GM23338 (cell line): ENCODE data around the gene CDK14. TPM values are rescaled to one million over a fixed set of nuclear protein-coding genes. Genes with fewer than 3 reads are reported as not detected.

Source experiments
- ATAC-seq: fragments of 200-7000 bp; cut with Tn5 transposase; 3 replicates; pipeline ENCODE4 v1.9.1; 2020
- DNase-seq: peaks from one replicate; pipeline ENCODE4 v3.0.0-alpha.2; 2015; ENCODE audit warnings: low spot score
- H2AFZ ChIP-seq: fragments of 200-600 bp; sonication (generic); 2 replicates; pipeline ENCODE4 v1.8.0; 2016; ENCODE audit warnings: antibody characterized with exemption, mild to moderate bottlenecking, moderate library complexity
- H3F3A ChIP-seq: fragments of 200-600 bp; sonication (generic); replicated peaks from 2 replicates; pipeline ENCODE4 v1.8.0; 2017; ENCODE audit warnings: antibody characterized with exemption, mixed run types, low read depth
- H3K27ac ChIP-seq: fragments of 200-600 bp; sonication (generic); 2 replicates; pipeline ENCODE4 v1.6.1; 2016; ENCODE audit warnings: low read depth
- H3K27me3 ChIP-seq: fragments of 200-600 bp; sonication (generic); 2 replicates; pipeline ENCODE4 v1.8.0; 2016; ENCODE audit warnings: mild to moderate bottlenecking, mixed run types, moderate library complexity; ENCODE audit not compliant: insufficient read depth
- H3K36me3 ChIP-seq: fragments of 200-600 bp; sonication (generic); 2 replicates; pipeline ENCODE4 v1.8.0; 2016; ENCODE audit warnings: mild to moderate bottlenecking; ENCODE audit not compliant: insufficient read depth
- H3K4me1 ChIP-seq: fragments of 200-600 bp; sonication (generic); 2 replicates; pipeline ENCODE4 v1.8.0; 2016; ENCODE audit warnings: mild to moderate bottlenecking, moderate library complexity; ENCODE audit not compliant: insufficient read depth
- H3K4me2 ChIP-seq: fragments of 200-600 bp; sonication (generic); 2 replicates; pipeline ENCODE4 v1.7.1; 2017; ENCODE audit warnings: mixed run types
- H3K4me3 ChIP-seq: fragments of 200-600 bp; sonication (generic); 2 replicates; pipeline ENCODE4 v1.6.1; 2016; ENCODE audit warnings: mixed run types
- H3K79me2 ChIP-seq: fragments of 200-600 bp; sonication (generic); replicated peaks from 2 replicates; pipeline ENCODE4 v1.8.0; 2017; ENCODE audit warnings: mild to moderate bottlenecking; ENCODE audit not compliant: insufficient read depth
- H3K9me2 ChIP-seq: fragments of 200-600 bp; sonication (generic); 2 replicates; pipeline ENCODE4 v1.8.0; 2017; ENCODE audit not compliant: insufficient read depth
- H4K20me1 ChIP-seq: fragments of 200-600 bp; sonication (generic); replicated peaks from 2 replicates; pipeline ENCODE4 v1.8.0; 2017; ENCODE audit warnings: mild to moderate bottlenecking; ENCODE audit not compliant: insufficient read depth
- H3K27ac Mint-ChIP-seq: 2 replicates; pipeline ENCODE4 v1.8.0; 2020; ENCODE audit warnings: inconsistent platforms, mild to moderate bottlenecking, moderate library complexity, mixed read lengths
- H3K27me3 Mint-ChIP-seq: 3 replicates; pipeline ENCODE4 v1.8.0; 2022; ENCODE audit warnings: low read depth, mild to moderate bottlenecking, moderate library complexity, mixed read lengths, inconsistent platforms; ENCODE audit not compliant: insufficient read depth, poor library complexity
- H3K36me3 Mint-ChIP-seq: 3 replicates; pipeline ENCODE4 v1.8.0; 2021; ENCODE audit warnings: low read depth, mild to moderate bottlenecking, inconsistent platforms, moderate library complexity, mixed read lengths
- H3K4me1 Mint-ChIP-seq: 3 replicates; pipeline ENCODE4 v1.8.0; 2020; ENCODE audit warnings: mild to moderate bottlenecking, inconsistent platforms, mixed read lengths
- H3K4me3 Mint-ChIP-seq: 3 replicates; pipeline ENCODE4 v1.8.0; 2021; ENCODE audit warnings: moderate library complexity, mild to moderate bottlenecking, inconsistent platforms, mixed read lengths
- H3K9me3 Mint-ChIP-seq: 3 replicates; pipeline ENCODE4 v1.8.0; 2020; ENCODE audit warnings: moderate library complexity, mild to moderate bottlenecking, inconsistent platforms, mixed read lengths
- CREB1 ChIP-seq: fragments of 250-450 bp; sonication (Bioruptor Pico); IDR thresholded peaks from 2 replicates; pipeline ENCODE4 v1.5.0; 2020; ENCODE audit warnings: low read depth, mild to moderate bottlenecking, moderate library complexity
- ETS1 ChIP-seq: IDR thresholded peaks from 2 replicates; pipeline ENCODE4 v1.6.1; 2016; ENCODE audit warnings: antibody characterized with exemption
- EZH2 ChIP-seq: fragments of 200-600 bp; sonication (generic); IDR thresholded peaks from one replicate; pipeline ENCODE4 v1.8.0; 2017; ENCODE audit warnings: antibody characterized with exemption, mild to moderate bottlenecking, low read depth; ENCODE audit not compliant: unreplicated experiment
- EZH2phosphoT487 ChIP-seq: fragments of 200-600 bp; sonication (generic); IDR thresholded peaks from one replicate; pipeline ENCODE4 v1.8.1; 2018; ENCODE audit warnings: antibody characterized with exemption; ENCODE audit not compliant: unreplicated experiment
- NANOG ChIP-seq: IDR thresholded peaks from 2 replicates; pipeline ENCODE4 v1.6.1; 2016; ENCODE audit warnings: antibody characterized with exemption, borderline replicate concordance
- POLR2AphosphoS5 ChIP-seq: IDR thresholded peaks from 2 replicates; pipeline ENCODE4 v1.6.1; 2016; ENCODE audit warnings: antibody characterized with exemption, low read depth
- STAT1 ChIP-seq: IDR thresholded peaks from one replicate; pipeline ENCODE4 v1.6.1; 2016; ENCODE audit warnings: antibody characterized with exemption; ENCODE audit not compliant: unreplicated experiment
- ZNF114 ChIP-seq: fragments of 250-450 bp; sonication (Bioruptor Pico); IDR thresholded peaks from 2 replicates; pipeline ENCODE4 v1.5.0; 2020; ENCODE audit warnings: mild to moderate bottlenecking, moderate library complexity
- ZNF331 ChIP-seq: fragments of 250-450 bp; sonication (Bioruptor Pico); IDR thresholded peaks from 2 replicates; pipeline ENCODE4 v1.5.0; 2020; ENCODE audit warnings: low read depth, mild to moderate bottlenecking, moderate library complexity
- polyA plus RNA-seq: library from polyadenylated mRNA; unstranded; fragments of >200 nt; fragmentation: Nextera tagmentation; extraction: Ambion mirVana; gene quantifications from 2 replicates; pipeline ENCODE4 v1.2.1, GENCODE V29; 2016
- total RNA-seq: library from RNA; depleted of rRNA; stranded (reverse); fragments of >200 nt; shearing (Covaris generic); gene quantifications from 2 replicates; pipeline ENCODE4 v1.2.3, GENCODE V29; 2014
- TF ChIP-seq, protein P1 (sequence below): IDR thresholded peaks from one replicate; pipeline ENCODE4 v1.6.1; 2018; ENCODE audit warnings: antibody characterized with exemption; ENCODE audit not compliant: unreplicated experiment
- TF ChIP-seq, protein P2 (sequence below), 2 experiments: fragments of 200-600 bp in 1 of 2; sonication (generic) in 1 of 2; conservative IDR thresholded peaks; 2 replicates each; pipeline versions ENCODE4 v1.5.1 to v1.6.1; 2016 to 2017; ENCODE audit warnings: antibody characterized with exemption in 2 of 2, low read depth in 2 of 2, mild to moderate bottlenecking in 2 of 2, moderate library complexity in 1 of 2

CDK14 gene
- total and polyA plus RNA-seq, 2 experiments from 2014 or later, result 11.2 to 24.0 TPM

DNA sequence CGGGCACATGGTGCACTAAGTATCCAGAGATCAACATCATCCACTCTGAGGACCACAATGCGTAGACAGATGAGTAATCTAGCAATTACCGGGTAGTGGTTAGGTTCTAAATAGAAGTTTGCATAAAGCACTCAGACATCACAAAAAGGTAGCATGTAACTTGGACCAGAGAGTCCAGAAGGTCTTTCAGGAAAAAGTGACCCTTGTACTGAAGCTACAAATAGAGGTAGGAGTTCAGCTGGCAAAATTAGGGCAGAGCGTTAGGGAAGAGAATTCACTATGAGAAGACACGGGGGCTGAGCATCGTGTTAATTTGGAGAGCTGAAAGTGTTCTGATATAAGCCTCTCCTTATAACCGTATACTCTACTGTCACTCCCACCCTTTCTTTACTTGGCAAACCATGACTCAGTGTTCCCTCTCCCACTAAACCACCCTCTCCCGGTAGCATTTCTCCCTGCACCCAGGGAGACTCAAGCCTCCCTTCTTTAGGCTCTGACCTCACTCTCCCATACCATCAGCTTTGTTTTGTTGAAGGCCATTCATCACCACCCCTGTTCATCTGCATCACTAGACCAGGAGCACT, 445.9 kb downstream of the CDK14 start:
- Mint-ChIP-seq H3K4me1 (peaks cover 42% of the 10 kb centered on the region), H3K27ac (no peak overlapping the region)
- no peak for TF ChIP-seq NANOG
- TF ChIP-seq ETS1, result no peak
- TF ChIP-seq, protein P1, sequence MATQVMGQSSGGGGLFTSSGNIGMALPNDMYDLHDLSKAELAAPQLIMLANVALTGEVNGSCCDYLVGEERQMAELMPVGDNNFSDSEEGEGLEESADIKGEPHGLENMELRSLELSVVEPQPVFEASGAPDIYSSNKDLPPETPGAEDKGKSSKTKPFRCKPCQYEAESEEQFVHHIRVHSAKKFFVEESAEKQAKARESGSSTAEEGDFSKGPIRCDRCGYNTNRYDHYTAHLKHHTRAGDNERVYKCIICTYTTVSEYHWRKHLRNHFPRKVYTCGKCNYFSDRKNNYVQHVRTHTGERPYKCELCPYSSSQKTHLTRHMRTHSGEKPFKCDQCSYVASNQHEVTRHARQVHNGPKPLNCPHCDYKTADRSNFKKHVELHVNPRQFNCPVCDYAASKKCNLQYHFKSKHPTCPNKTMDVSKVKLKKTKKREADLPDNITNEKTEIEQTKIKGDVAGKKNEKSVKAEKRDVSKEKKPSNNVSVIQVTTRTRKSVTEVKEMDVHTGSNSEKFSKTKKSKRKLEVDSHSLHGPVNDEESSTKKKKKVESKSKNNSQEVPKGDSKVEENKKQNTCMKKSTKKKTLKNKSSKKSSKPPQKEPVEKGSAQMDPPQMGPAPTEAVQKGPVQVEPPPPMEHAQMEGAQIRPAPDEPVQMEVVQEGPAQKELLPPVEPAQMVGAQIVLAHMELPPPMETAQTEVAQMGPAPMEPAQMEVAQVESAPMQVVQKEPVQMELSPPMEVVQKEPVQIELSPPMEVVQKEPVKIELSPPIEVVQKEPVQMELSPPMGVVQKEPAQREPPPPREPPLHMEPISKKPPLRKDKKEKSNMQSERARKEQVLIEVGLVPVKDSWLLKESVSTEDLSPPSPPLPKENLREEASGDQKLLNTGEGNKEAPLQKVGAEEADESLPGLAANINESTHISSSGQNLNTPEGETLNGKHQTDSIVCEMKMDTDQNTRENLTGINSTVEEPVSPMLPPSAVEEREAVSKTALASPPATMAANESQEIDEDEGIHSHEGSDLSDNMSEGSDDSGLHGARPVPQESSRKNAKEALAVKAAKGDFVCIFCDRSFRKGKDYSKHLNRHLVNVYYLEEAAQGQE, result no peak
- TF ChIP-seq, protein P2, sequence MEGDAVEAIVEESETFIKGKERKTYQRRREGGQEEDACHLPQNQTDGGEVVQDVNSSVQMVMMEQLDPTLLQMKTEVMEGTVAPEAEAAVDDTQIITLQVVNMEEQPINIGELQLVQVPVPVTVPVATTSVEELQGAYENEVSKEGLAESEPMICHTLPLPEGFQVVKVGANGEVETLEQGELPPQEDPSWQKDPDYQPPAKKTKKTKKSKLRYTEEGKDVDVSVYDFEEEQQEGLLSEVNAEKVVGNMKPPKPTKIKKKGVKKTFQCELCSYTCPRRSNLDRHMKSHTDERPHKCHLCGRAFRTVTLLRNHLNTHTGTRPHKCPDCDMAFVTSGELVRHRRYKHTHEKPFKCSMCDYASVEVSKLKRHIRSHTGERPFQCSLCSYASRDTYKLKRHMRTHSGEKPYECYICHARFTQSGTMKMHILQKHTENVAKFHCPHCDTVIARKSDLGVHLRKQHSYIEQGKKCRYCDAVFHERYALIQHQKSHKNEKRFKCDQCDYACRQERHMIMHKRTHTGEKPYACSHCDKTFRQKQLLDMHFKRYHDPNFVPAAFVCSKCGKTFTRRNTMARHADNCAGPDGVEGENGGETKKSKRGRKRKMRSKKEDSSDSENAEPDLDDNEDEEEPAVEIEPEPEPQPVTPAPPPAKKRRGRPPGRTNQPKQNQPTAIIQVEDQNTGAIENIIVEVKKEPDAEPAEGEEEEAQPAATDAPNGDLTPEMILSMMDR (conservative IDR thresholded peaks at IDR 0.05; ENCODE audit: low read depth in 2 of 2), result no peak

GRCh38 chr7:91043186-91043585, 447.1 kb downstream of the CDK14 start:
- no peaks in the 10 kb centered on the region for H3F3A ChIP-seq
- Mint-ChIP-seq H3K4me3 (no peak overlapping the region), H3K4me1 (peaks cover 39% of the 10 kb centered on the region), H3K27ac (no peak overlapping the region), H3K36me3 (peaks cover 6% of the 10 kb centered on the region; the same call in 2 of the 3 replicates), H3K27me3 (peaks cover 2% of the 10 kb centered on the region), H3K9me3 (no peaks in the 10 kb centered on the region)
- H4K20me1 ChIP-seq, result no peaks in the 10 kb centered on the region
- H3K27me3 ChIP-seq, result no peaks in the 10 kb centered on the region
- H3K27ac ChIP-seq, result no peak overlapping the region
- H2AFZ ChIP-seq, result no peak overlapping the region
- ATAC-seq (no peak), DNase-seq (no peak)
- no peaks in the 10 kb centered on the region for H3K36me3 ChIP-seq
- peak overlapping the region; percentile 45; the same call in 1 of the 2 replicates for H3K4me2 ChIP-seq
- H3K4me1 ChIP-seq, result peaks cover 30% of the 10 kb centered on the region
- H3K4me3 ChIP-seq, result no peak overlapping the region
- H3K9me2 ChIP-seq, result no peaks in the 10 kb centered on the region
- no peaks in the 10 kb centered on the region for H3K79me2 ChIP-seq
- no peak for TF ChIP-seq ETS1
- no peak for TF ChIP-seq ZNF114 (CRISPR knock-in tag)
- no peak for TF ChIP-seq EZH2phosphoT487
- no peak for TF ChIP-seq CREB1
- no peak for TF ChIP-seq STAT1
- no peak for TF ChIP-seq POLR2AphosphoS5
- TF ChIP-seq ZNF331 (CRISPR knock-in tag), result no peak
- TF ChIP-seq, protein P1, result no peak
- no peak for TF ChIP-seq EZH2

More for the DNA sequence above, 445.9 kb downstream of the CDK14 start:
- no peaks in the 10 kb centered on the region for H3K9me3 Mint-ChIP-seq
- no peaks in the 10 kb centered on the region for H3F3A ChIP-seq
- H2AFZ ChIP-seq, result no peak overlapping the region
- H3K27ac ChIP-seq, result no peak overlapping the region
- DNase-seq (no peak), ATAC-seq (no peak)
- H3K27me3 ChIP-seq, result no peaks in the 10 kb centered on the region
- no peak overlapping the region for H3K4me3 ChIP-seq
- no peaks in the 10 kb centered on the region for H3K36me3 ChIP-seq
- no peak overlapping the region for H3K4me2 ChIP-seq
- H3K27me3 Mint-ChIP-seq, result peaks cover 2% of the 10 kb centered on the region
- no peak overlapping the region for H3K4me3 Mint-ChIP-seq
- H3K36me3 Mint-ChIP-seq, result peaks cover 6% of the 10 kb centered on the region; the same call in 2 of the 3 replicates
- no peaks in the 10 kb centered on the region for H3K9me2 ChIP-seq
- H3K79me2 ChIP-seq, result no peaks in the 10 kb centered on the region
- H3K4me1 ChIP-seq, result peaks cover 34% of the 10 kb centered on the region
- H4K20me1 ChIP-seq, result no peaks in the 10 kb centered on the region
